Dendritic cell treated with granulocyte-macrophage colony-stimulating factor and Interleukin-4, amounts not matched to agents 40 ng/mL and 50 ng/mL, for 4 days (primary cell): ENCODE data around the gene PDZRN3.

ENCODE experiments used
- H3K27ac Mint-ChIP-seq: one replicate; pipeline ENCODE4 v1.8.0; 2022; ENCODE audit warnings: mild to moderate bottlenecking, mixed read lengths
- H3K27me3 Mint-ChIP-seq: one replicate; pipeline ENCODE4 v1.8.0; 2022; ENCODE audit warnings: mild to moderate bottlenecking, mixed read lengths
- H3K36me3 Mint-ChIP-seq: one replicate; pipeline ENCODE4 v1.8.0; 2022; ENCODE audit warnings: low read depth, mixed read lengths
- H3K4me1 Mint-ChIP-seq: one replicate; pipeline ENCODE4 v1.8.0; 2022; ENCODE audit warnings: low read depth, mixed read lengths
- H3K4me3 Mint-ChIP-seq: one replicate; pipeline ENCODE4 v1.8.0; 2022; ENCODE audit warnings: mild to moderate bottlenecking, moderate library complexity, mixed read lengths
- H3K9me3 Mint-ChIP-seq: one replicate; pipeline ENCODE4 v1.8.0; 2022; ENCODE audit warnings: mixed read lengths
- intact Hi-C: fragments of 100-400 bp; cut with micrococcal nuclease; formaldehyde crosslinking; loops from one replicate; pipeline ENCODE4 v1.15.0; 2022

PDZRN3 gene

GRCh38 chr3:73592154-73593144 lies 32.3 kb downstream of the PDZRN3 start:
- no peaks in the 10 kb centered on the region for H3K27me3 Mint-ChIP-seq
- intact Hi-C loops: no loop called here
- no peaks in the 10 kb centered on the region for H3K36me3 Mint-ChIP-seq
- H3K27ac Mint-ChIP-seq: no peak overlapping the region
- no peaks in the 10 kb centered on the region for H3K4me1 Mint-ChIP-seq
- no peaks in the 10 kb centered on the region for H3K9me3 Mint-ChIP-seq
- no peak overlapping the region for H3K4me3 Mint-ChIP-seq

GRCh38 chr3:73591286-73591800 lies 33.4 kb downstream of the PDZRN3 start:
- Mint-ChIP-seq H3K9me3 (no peaks in the 10 kb centered on the region), H3K4me1 (no peaks in the 10 kb centered on the region), H3K27me3 (no peaks in the 10 kb centered on the region), H3K27ac (no peak overlapping the region), H3K36me3 (no peaks in the 10 kb centered on the region), H3K4me3 (no peak overlapping the region)
- intact Hi-C loops: no loop called here

GRCh38 chr3:73586628-73587027 lies 38.1 kb downstream of the PDZRN3 start:
- intact Hi-C loops: no loop called here
- H3K4me1 Mint-ChIP-seq: no peaks in the 10 kb centered on the region
- no peak overlapping the region for H3K4me3 Mint-ChIP-seq
- no peaks in the 10 kb centered on the region for H3K36me3 Mint-ChIP-seq
- H3K27me3 Mint-ChIP-seq: no peaks in the 10 kb centered on the region
- no peaks in the 10 kb centered on the region for H3K9me3 Mint-ChIP-seq
- no peak overlapping the region for H3K27ac Mint-ChIP-seq

- Mint-ChIP-seq H3K4me3 (no peak overlapping the region), H3K36me3 (no peaks in the 10 kb centered on the region), H3K27ac (no peak overlapping the region), H3K27me3 (no peaks in the 10 kb centered on the region), H3K4me1 (no peaks in the 10 kb centered on the region), H3K9me3 (no peaks in the 10 kb centered on the region)
- intact Hi-C loops: no loop called here
Measured at GRCh38 chr3:73586190-73586589, 38.6 kb downstream of the PDZRN3 start.

GRCh38 chr3:73584873-73585272 lies 39.9 kb downstream of the PDZRN3 start:
- no peak overlapping the region for H3K27ac Mint-ChIP-seq
- no peaks in the 10 kb centered on the region for H3K27me3 Mint-ChIP-seq
- no peaks in the 10 kb centered on the region for H3K36me3 Mint-ChIP-seq
- H3K4me3 Mint-ChIP-seq: no peak overlapping the region
- intact Hi-C loops: no loop called here
- H3K9me3 Mint-ChIP-seq: no peaks in the 10 kb centered on the region
- H3K4me1 Mint-ChIP-seq: no peaks in the 10 kb centered on the region

- H3K27ac Mint-ChIP-seq: no peak overlapping the region
- H3K36me3 Mint-ChIP-seq: no peaks in the 10 kb centered on the region
- no peaks in the 10 kb centered on the region for H3K4me1 Mint-ChIP-seq
- no peaks in the 10 kb centered on the region for H3K9me3 Mint-ChIP-seq
- no peaks in the 10 kb centered on the region for H3K27me3 Mint-ChIP-seq
- intact Hi-C loops: no loop called here
- no peak overlapping the region for H3K4me3 Mint-ChIP-seq
Measured at GRCh38 chr3:73582535-73582934, 42.2 kb downstream of the PDZRN3 start.

- intact Hi-C loops: no loop called here
- Mint-ChIP-seq H3K27me3 (no peaks in the 10 kb centered on the region), H3K27ac (no peak overlapping the region), H3K4me1 (no peaks in the 10 kb centered on the region), H3K9me3 (no peaks in the 10 kb centered on the region), H3K36me3 (no peaks in the 10 kb centered on the region), H3K4me3 (no peak overlapping the region)
Measured at GRCh38 chr3:73581134-73581846, 43.5 kb downstream of the PDZRN3 start.

GRCh38 chr3:73580343-73580742 lies 44.4 kb downstream of the PDZRN3 start:
- Mint-ChIP-seq H3K36me3 (no peaks in the 10 kb centered on the region), H3K27ac (no peak overlapping the region), H3K27me3 (no peaks in the 10 kb centered on the region), H3K4me3 (no peak overlapping the region), H3K9me3 (no peaks in the 10 kb centered on the region), H3K4me1 (no peaks in the 10 kb centered on the region)
- intact Hi-C loops: no loop called here

GRCh38 chr3:73577704-73578103 lies 47.0 kb downstream of the PDZRN3 start:
- Mint-ChIP-seq H3K27me3 (peaks cover 2% of the 10 kb centered on the region), H3K36me3 (no peaks in the 10 kb centered on the region), H3K4me1 (no peaks in the 10 kb centered on the region), H3K27ac (no peak overlapping the region), H3K4me3 (no peak overlapping the region), H3K9me3 (no peaks in the 10 kb centered on the region)
- intact Hi-C loops: no loop called here

- H3K4me3 Mint-ChIP-seq: no peak overlapping the region
- intact Hi-C loops: no loop called here
- peaks cover 7% of the 10 kb centered on the region for H3K27me3 Mint-ChIP-seq
- no peaks in the 10 kb centered on the region for H3K4me1 Mint-ChIP-seq
- no peaks in the 10 kb centered on the region for H3K36me3 Mint-ChIP-seq
- H3K9me3 Mint-ChIP-seq: no peaks in the 10 kb centered on the region
- no peak overlapping the region for H3K27ac Mint-ChIP-seq
Measured at GRCh38 chr3:73576999-73577461, 47.7 kb downstream of the PDZRN3 start.

- Mint-ChIP-seq H3K9me3 (no peaks in the 10 kb centered on the region), H3K27ac (no peak overlapping the region), H3K27me3 (peaks cover 14% of the 10 kb centered on the region), H3K4me3 (no peak overlapping the region), H3K36me3 (no peaks in the 10 kb centered on the region), H3K4me1 (no peaks in the 10 kb centered on the region)
- intact Hi-C loops: no loop called here
Measured at GRCh38 chr3:73575953-73576352, 48.8 kb downstream of the PDZRN3 start.

GRCh38 chr3:73575519-73575918 lies 49.2 kb downstream of the PDZRN3 start:
- Mint-ChIP-seq H3K27ac (no peak overlapping the region), H3K27me3 (peaks cover 17% of the 10 kb centered on the region), H3K9me3 (no peaks in the 10 kb centered on the region), H3K4me3 (no peak overlapping the region), H3K4me1 (no peaks in the 10 kb centered on the region), H3K36me3 (no peaks in the 10 kb centered on the region)
- intact Hi-C loops: no loop called here

- Mint-ChIP-seq H3K36me3 (no peaks in the 10 kb centered on the region), H3K4me3 (no peak overlapping the region), H3K4me1 (no peaks in the 10 kb centered on the region), H3K27me3 (peaks cover 20% of the 10 kb centered on the region), H3K9me3 (no peaks in the 10 kb centered on the region), H3K27ac (no peak overlapping the region)
- intact Hi-C loops: no loop called here
Measured at GRCh38 chr3:73573204-73573603, 51.5 kb downstream of the PDZRN3 start.

GRCh38 chr3:73572368-73572767 lies 52.4 kb downstream of the PDZRN3 start:
- Mint-ChIP-seq H3K27ac (no peak overlapping the region), H3K36me3 (no peaks in the 10 kb centered on the region), H3K27me3 (peaks cover 20% of the 10 kb centered on the region), H3K9me3 (no peaks in the 10 kb centered on the region), H3K4me1 (no peaks in the 10 kb centered on the region), H3K4me3 (no peak overlapping the region)
- intact Hi-C loops: no loop called here
